Heart left ventricle (tissue), 16 donors: ENCODE measurements around the gene SNX30. TPM values are rescaled to one million over a fixed set of nuclear protein-coding genes. Genes with fewer than 3 reads are reported as not detected.
A peak's percentile ranks its signal among the peaks of the same experiment; 100 is the strongest.

ENCODE experiments used
- ATAC-seq, 4 donors: fragments of 200-7000 bp; cut with Tn5 transposase; one replicate each; pipeline ENCODE4 v1.9.1; 2020 to 2022; ENCODE audit warnings: moderate library complexity in 4 of 4, mild to moderate bottlenecking in 3 of 4, moderate number of reproducible peaks in 1 of 4
- DNase-seq, 5 donors: peaks; one replicate each; pipeline ENCODE4 v3.0.0-alpha.2; 2020
- H3K27ac ChIP-seq, 12 donors: fragments of 200-600 bp; sonication (generic) in 4 of 12; one replicate each; pipeline versions ENCODE4 v1.5.0 to v1.8.0; 2016 to 2022; ENCODE audit warnings: mild to moderate bottlenecking in 2 of 12
- H3K27me3 ChIP-seq, 9 donors: fragments of 200-600 bp; sonication (generic) in 2 of 9; one replicate each; pipeline versions ENCODE4 v1.5.1 to v1.8.0; 2016 to 2022; ENCODE audit warnings: mild to moderate bottlenecking in 3 of 9
- H3K36me3 ChIP-seq, 9 donors: fragments of 200-600 bp; sonication (generic) in 2 of 9; one replicate each; pipeline versions ENCODE4 v1.5.0 to v1.8.0; 2018 to 2022; ENCODE audit warnings: mild to moderate bottlenecking in 2 of 9
- H3K4me1 ChIP-seq, 12 donors: fragments of 200-600 bp; sonication (generic) in 4 of 12; one replicate each; pipeline versions ENCODE4 v1.5.0 to v1.8.0; 2016 to 2022; ENCODE audit warnings: mild to moderate bottlenecking in 3 of 12
- H3K4me3 ChIP-seq, 12 donors: fragments of 200-600 bp; sonication (generic) in 4 of 12; one replicate each; pipeline versions ENCODE4 v1.5.0 to v1.8.0; 2017 to 2022; ENCODE audit warnings: mild to moderate bottlenecking in 9 of 12, moderate library complexity in 4 of 12
- H3K9me3 ChIP-seq, 12 donors: fragments of 200-600 bp; sonication (generic) in 4 of 12; one replicate each; pipeline versions ENCODE4 v1.5.0 to v1.8.0; 2016 to 2022; ENCODE audit warnings: mild to moderate bottlenecking in 1 of 12
- POLR2A ChIP-seq, 2 donors: fragments of 450-650 bp; IDR thresholded peaks; one replicate each; pipeline ENCODE4 v1.6.1; 2017; ENCODE audit warnings: antibody characterized with exemption in 2 of 2, mild to moderate bottlenecking in 2 of 2, moderate library complexity in 2 of 2
- WGBS, 4 donors: extraction: QIAGEN DNeasy Blood & Tissue Kit in 2 of 4; methylation state at CpG; one replicate each; pipeline versions ENCODE4 v1.1.5 to v1.1.7; 2013 to 2018; 5-methylcytosine and 5-hydroxymethylcytosine counted together
- intact Hi-C, 10 donors: fragments of 100-400 bp; cut with DNase I; formaldehyde crosslinking; loops; one replicate each; pipeline versions ENCODE4 v1.11.1 to v1.14.2; 2022
- polyA plus RNA-seq, 2 donors: library from polyadenylated mRNA; stranded (reverse); fragments of 200-250 nt; gene quantifications; one replicate each; pipeline ENCODE4 v1.2.3, GENCODE V29; 2013
- total RNA-seq, 9 donors: library from RNA; depleted of rRNA in 2 of 9; stranded (reverse); fragments of >200 nt in 2 of 9; fragmentation: NEBNext Ultra II Directional in 3 of 9; extraction: Animal tissue kit (Norgen Biotek cat#: 25700) in 3 of 9; gene quantifications; one replicate each; pipeline versions ENCODE4 v1.1.0 to v1.2.4, GENCODE V29; 2016 to 2023
- TF ChIP-seq, protein P1 (sequence below), 12 donors: fragments of 200-600 bp; sonication (generic) in 4 of 12; IDR thresholded peaks; one replicate each; pipeline versions ENCODE4 v1.5.0 to v1.8.0; 2018 to 2022; ENCODE audit warnings: antibody characterized with exemption in 12 of 12, mild to moderate bottlenecking in 5 of 12
- donor health status: ischemic (EF 13 %, LVEDD 7.1; RV severe dilation, severe dysfunction).
- donor health status: healthy with polysubstance abuse.
- donor health status: DM: no; HTN: yes; CAD: no.
- donor health status: DM: no; HTN: no; CAD: no.
- donor health status: ischemic (EF 25% LVEDD 6.9; RV normal size, moderate dysfunction).
- donor health status: ischemic (EF 25% LVEDD 5.7; RV mildly dilated, moderate dysfunction).
- donor health status: healthy.
- donor health status: DM: yes; HTN: yes; CAD: no.
- donor health status: ischemic (EF 35%, LVEDD 5.7; RV mildly dilated, moderate dysfunction).
- donor health status: nonischemic (EF 11% LVEDD 7.7; RV severe dilation, severe dysfunction).
- donor health status: DM: yes; HTN: yes; CAD: no.
- donor health status: PGD.
- donor health status: ischemic (EF 29% LVEDD 5.4; RV normal size, mild dysfunction).
- donor health status: nonischemic (EF 23%, LVEDD 6.1; RV moderate dilation, normal function).

Gene SNX30
- total and polyA plus RNA-seq, 11 donors, result 0.95 to 10.3 (median 3.8) TPM

DNA sequence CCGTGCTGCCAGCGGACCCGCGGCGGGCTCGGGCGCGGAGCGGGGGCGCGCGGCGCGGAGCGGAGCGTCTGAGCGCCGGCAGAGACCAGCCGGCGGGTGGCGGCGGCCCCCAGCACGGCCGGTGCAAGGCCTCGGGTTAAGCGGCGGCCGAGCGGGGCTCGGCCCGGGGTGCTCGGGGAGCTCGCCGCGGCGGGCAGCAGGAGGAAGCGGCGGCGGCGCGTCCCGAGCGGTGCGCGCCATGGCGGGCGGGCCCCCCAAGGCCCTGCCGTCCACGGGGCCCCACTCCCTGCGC is 150 bp downstream of the SNX30 start:
- H3K4me3 ChIP-seq, result peak overlapping the region; percentile 77 to 99 (median 96)
- H3K27me3 ChIP-seq, result no peaks in the 10 kb centered on the region
- 0 to 1% (median 1%) methylated on average over 29 to 50 of the region's 50 CpGs; no CpG with 5 or more reads in 1 of the 4 donors for WGBS, 4 donors
- TF ChIP-seq POLR2A (IDR thresholded peaks at IDR 0.05), result no peak
- TF ChIP-seq, protein P1, sequence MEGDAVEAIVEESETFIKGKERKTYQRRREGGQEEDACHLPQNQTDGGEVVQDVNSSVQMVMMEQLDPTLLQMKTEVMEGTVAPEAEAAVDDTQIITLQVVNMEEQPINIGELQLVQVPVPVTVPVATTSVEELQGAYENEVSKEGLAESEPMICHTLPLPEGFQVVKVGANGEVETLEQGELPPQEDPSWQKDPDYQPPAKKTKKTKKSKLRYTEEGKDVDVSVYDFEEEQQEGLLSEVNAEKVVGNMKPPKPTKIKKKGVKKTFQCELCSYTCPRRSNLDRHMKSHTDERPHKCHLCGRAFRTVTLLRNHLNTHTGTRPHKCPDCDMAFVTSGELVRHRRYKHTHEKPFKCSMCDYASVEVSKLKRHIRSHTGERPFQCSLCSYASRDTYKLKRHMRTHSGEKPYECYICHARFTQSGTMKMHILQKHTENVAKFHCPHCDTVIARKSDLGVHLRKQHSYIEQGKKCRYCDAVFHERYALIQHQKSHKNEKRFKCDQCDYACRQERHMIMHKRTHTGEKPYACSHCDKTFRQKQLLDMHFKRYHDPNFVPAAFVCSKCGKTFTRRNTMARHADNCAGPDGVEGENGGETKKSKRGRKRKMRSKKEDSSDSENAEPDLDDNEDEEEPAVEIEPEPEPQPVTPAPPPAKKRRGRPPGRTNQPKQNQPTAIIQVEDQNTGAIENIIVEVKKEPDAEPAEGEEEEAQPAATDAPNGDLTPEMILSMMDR (IDR thresholded peaks at IDR 0.05), result no peak
- H3K27ac ChIP-seq, result peak overlapping the region; percentile 60 to 91 (median 76)
- peaks cover 0 to 65% (median 28%) of the 10 kb centered on the region in 12 donors for H3K4me1 ChIP-seq
- ATAC-seq (peak in 2 of 4 donors; percentile 19 to 32), DNase-seq (no peak)
- H3K9me3 ChIP-seq, result no peaks in the 10 kb centered on the region
- intact Hi-C loops, result loop anchor here in 3 of 10 donors (2.0 to 10.0 kb wide), 4 partner anchors 32 to 74 kb away; partner anchors contain the start of gene INIP (in 2 of the 3)
- H3K36me3 ChIP-seq, result no peaks in the 10 kb centered on the region

DNA sequence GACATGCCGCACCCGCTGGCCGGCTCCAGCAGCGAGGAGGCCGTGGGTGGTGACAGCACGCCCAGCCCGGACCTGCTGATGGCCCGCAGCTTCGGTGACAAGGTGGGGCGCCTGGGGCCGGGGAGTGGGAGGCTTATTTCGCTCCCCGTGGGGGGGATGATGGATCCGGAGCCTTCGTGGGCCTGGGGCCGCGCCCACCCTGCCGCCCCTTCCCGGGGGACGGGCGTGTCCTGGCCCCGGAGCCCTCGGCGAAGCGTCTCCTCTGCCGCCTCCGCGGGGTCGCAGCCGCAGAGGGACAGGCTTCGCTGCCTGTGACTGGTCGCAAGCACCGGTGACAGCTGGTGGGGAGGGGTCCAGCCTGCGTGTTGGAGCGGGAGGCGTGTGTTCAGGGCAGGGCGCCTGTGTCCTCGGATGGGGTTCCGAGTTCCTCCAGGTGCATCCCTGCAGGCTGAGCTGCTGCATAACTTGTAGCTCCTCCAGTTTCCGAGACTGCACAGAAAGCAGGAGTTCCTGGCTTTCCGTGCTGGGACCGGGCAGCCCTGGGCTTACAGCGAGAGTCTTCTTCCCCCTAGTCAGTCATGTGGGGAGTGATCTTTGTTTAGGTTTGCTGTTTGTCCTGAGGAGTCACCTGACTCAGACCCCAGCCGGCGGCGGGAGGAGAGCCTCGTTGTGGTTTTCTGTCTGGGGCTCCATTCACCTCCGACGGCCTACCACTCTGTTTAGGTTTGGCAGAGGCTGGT is 666 bp downstream of the SNX30 start:
- ATAC-seq (peak; percentile 5 to 33 (median 18)), DNase-seq (peak; percentile 31 to 74 (median 50))
- Histone ChIP-seq H3K9me3 (no peaks in the 10 kb centered on the region), H3K4me1 (peaks cover 0 to 70% (median 32%) of the 10 kb centered on the region in 12 donors), H3K4me3 (peak overlapping the region; percentile 77 to 99 (median 96)), H3K27me3 (no peaks in the 10 kb centered on the region), H3K36me3 (no peaks in the 10 kb centered on the region), H3K27ac (peak overlapping the region; percentile 60 to 91 (median 76))
- 0 to 2% (median 1%) methylated on average over 8 to 49 of the region's 49 CpGs for WGBS, 4 donors
- TF ChIP-seq, protein P1 (IDR thresholded peaks at IDR 0.05), result no peak
- TF ChIP-seq POLR2A (IDR thresholded peaks at IDR 0.05), result no peak
- intact Hi-C loops, result loop anchor here in 3 of 10 donors (2.0 to 10.0 kb wide), 4 partner anchors 32 to 74 kb away; partner anchors contain the start of gene INIP (in 2 of the 3)

DNA sequence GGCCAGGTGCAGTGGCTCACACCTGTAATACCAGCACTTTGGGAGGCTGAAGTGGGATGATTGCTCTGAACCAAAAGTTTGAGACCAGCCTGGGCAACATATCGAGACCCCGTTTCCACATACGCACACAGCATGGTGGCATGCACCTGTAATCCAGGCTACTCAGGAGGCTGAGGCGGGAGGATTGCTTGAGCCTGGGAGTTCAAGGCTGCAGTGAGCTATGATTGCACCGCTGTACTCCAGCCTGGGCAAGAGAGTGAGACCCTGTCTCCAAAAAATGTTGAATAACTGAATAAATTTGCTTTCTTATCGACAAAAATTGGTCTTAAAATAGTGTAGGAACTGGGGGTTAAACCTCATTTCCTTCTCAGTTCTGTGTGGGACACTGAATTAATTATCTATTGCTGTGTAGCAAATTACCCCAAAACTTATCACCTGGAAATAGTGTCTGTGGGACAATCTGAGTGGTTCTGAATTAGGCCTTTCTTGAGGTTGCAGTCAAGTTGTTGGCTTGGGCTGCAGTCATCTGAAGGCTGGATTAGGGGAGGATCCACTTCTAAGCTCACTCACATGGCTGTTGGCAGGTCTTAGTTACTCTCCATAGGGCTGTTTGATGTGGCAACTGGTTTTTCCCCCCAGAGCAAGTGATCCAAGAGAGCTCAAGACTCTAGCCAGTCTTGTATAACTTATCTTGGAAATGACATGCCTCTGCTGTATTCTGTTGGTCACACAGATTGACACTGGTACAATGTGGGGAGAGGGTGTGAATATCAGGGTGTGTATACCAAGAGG is 2.0 kb downstream of the SNX30 start:
- intact Hi-C loops, result loop anchor here in 1 of 10 donors (5.0 to 10.0 kb wide), 2 partner anchors 35 to 72 kb away; partner anchors contain the start of gene INIP
- ATAC-seq, result no peak
- peaks cover 0 to 77% (median 37%) of the 10 kb centered on the region in 12 donors for H3K4me1 ChIP-seq

More for the DNA sequence above, 2.0 kb downstream of the SNX30 start:
- no peak overlapping the region for H3K27ac ChIP-seq
- TF ChIP-seq, protein P1 (IDR thresholded peaks at IDR 0.05), result no peak
- TF ChIP-seq POLR2A (IDR thresholded peaks at IDR 0.05), result no peak
- H3K4me3 ChIP-seq, result peak overlapping the region in 5 of 12 donors; percentile 91 to 98 (median 97)
- H3K36me3 ChIP-seq, result no peaks in the 10 kb centered on the region
- no peaks in the 10 kb centered on the region for H3K9me3 ChIP-seq
- no peaks in the 10 kb centered on the region for H3K27me3 ChIP-seq
- no peak for DNase-seq
- WGBS, 4 donors, result 76 to 82% (median 79%) methylated on average over 6 of the region's 6 CpGs
